A549 (cell line): ENCODE data around the gene ERMAP.

ENCODE experiments used
- BHLHE40 ChIP-seq: IDR thresholded peaks from 2 replicates; pipeline ENCODE4 v1.6.1; 2012; ENCODE audit warnings: low read depth, low read length, inconsistent platforms
- CBX8 ChIP-seq: fragments of 200-600 bp; sonication (generic); IDR thresholded peaks from 2 replicates; pipeline ENCODE4 v1.6.1; 2016
- CHD2 ChIP-seq: fragments of 150-350 bp; IDR thresholded peaks from 2 replicates; pipeline ENCODE4 v1.6.1; 2014; ENCODE audit warnings: low read length; ENCODE audit not compliant: partially characterized antibody
- EP300 ChIP-seq, 2 experiments: fragments of >200 bp; sonication (Bioruptor Twin); formaldehyde crosslinking; IDR thresholded peaks; 2 replicates in 1 of 2; 3 replicates in 1 of 2; pipeline ENCODE4 v1.6.1; 2016 to 2017
- ESRRA ChIP-seq: fragments of 150-350 bp; IDR thresholded peaks from 2 replicates; pipeline ENCODE4 v1.6.1; 2014; ENCODE audit warnings: mild to moderate bottlenecking, low read length, borderline replicate concordance
- JUNB ChIP-seq: fragments of >200 bp; sonication (Bioruptor Twin); formaldehyde crosslinking; IDR thresholded peaks from 2 replicates; pipeline ENCODE4 v1.6.1; 2016
- MAFK ChIP-seq: fragments of 450-650 bp; IDR thresholded peaks from 2 replicates; pipeline ENCODE4 v1.6.1; 2014; ENCODE audit not compliant: partially characterized antibody
- POLR2A ChIP-seq: IDR thresholded peaks from 2 replicates; pipeline ENCODE4 v1.6.1; 2012; ENCODE audit warnings: mild to moderate bottlenecking, low read length
- RAD21 ChIP-seq, 2 experiments: fragments of >200 bp in 1 of 2; sonication (Bioruptor Twin) in 1 of 2; formaldehyde crosslinking in 1 of 2; IDR thresholded peaks in 1 of 2; conservative IDR thresholded peaks in 1 of 2; 2 replicates in 1 of 2; 3 replicates in 1 of 2; pipeline ENCODE4 v1.6.1; 2012 to 2018; ENCODE audit warnings: inconsistent platforms in 1 of 2
- RCOR1 ChIP-seq: fragments of 150-350 bp; IDR thresholded peaks from 2 replicates; pipeline ENCODE4 v1.6.1; 2014; ENCODE audit warnings: antibody characterized with exemption, low read length, low read depth
- REST ChIP-seq: fragments of 200-600 bp; sonication (generic); IDR thresholded peaks from 2 replicates; pipeline ENCODE4 v1.6.1; 2016; ENCODE audit warnings: antibody characterized with exemption, mild to moderate bottlenecking, moderate library complexity
- RFX5 ChIP-seq: fragments of 450-650 bp; IDR thresholded peaks from 2 replicates; pipeline ENCODE4 v1.7.1; 2014; ENCODE audit warnings: antibody characterized with exemption, mild to moderate bottlenecking, moderate library complexity
- TF ChIP-seq, protein P1 (sequence below): fragments of >200 bp; sonication (Bioruptor Twin); formaldehyde crosslinking; IDR thresholded peaks from 3 replicates; pipeline ENCODE4 v1.5.1; 2016
- TF ChIP-seq, protein P2 (sequence below): fragments of 450-650 bp; IDR thresholded peaks from 2 replicates; pipeline ENCODE4 v1.6.1; 2014; ENCODE audit warnings: antibody characterized with exemption

GRCh38 chr1:42886800-42887199, 69.9 kb downstream of the ERMAP start:
- TF ChIP-seq CHD2 (no peak), ESRRA (no peak), JUNB (no peak), BHLHE40 (no peak), RAD21 (conservative IDR thresholded peaks at IDR 0.05 in 1 of 2, IDR thresholded peaks at IDR 0.05 in 1 of 2) (no peak), CBX8 (no peak), RCOR1 (no peak), MAFK (no peak), REST (no peak), POLR2A (no peak), EP300 (IDR thresholded peaks at IDR 0.05) (no peak), RFX5 (no peak)
- TF ChIP-seq, protein P1, sequence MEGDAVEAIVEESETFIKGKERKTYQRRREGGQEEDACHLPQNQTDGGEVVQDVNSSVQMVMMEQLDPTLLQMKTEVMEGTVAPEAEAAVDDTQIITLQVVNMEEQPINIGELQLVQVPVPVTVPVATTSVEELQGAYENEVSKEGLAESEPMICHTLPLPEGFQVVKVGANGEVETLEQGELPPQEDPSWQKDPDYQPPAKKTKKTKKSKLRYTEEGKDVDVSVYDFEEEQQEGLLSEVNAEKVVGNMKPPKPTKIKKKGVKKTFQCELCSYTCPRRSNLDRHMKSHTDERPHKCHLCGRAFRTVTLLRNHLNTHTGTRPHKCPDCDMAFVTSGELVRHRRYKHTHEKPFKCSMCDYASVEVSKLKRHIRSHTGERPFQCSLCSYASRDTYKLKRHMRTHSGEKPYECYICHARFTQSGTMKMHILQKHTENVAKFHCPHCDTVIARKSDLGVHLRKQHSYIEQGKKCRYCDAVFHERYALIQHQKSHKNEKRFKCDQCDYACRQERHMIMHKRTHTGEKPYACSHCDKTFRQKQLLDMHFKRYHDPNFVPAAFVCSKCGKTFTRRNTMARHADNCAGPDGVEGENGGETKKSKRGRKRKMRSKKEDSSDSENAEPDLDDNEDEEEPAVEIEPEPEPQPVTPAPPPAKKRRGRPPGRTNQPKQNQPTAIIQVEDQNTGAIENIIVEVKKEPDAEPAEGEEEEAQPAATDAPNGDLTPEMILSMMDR: no peak
- TF ChIP-seq, protein P2, sequence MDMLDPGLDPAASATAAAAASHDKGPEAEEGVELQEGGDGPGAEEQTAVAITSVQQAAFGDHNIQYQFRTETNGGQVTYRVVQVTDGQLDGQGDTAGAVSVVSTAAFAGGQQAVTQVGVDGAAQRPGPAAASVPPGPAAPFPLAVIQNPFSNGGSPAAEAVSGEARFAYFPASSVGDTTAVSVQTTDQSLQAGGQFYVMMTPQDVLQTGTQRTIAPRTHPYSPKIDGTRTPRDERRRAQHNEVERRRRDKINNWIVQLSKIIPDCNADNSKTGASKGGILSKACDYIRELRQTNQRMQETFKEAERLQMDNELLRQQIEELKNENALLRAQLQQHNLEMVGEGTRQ: no peak
